Keratinocyte (primary cell): ENCODE data around the gene BMP7. TPM values are rescaled to one million over a fixed set of nuclear protein-coding genes. Genes with fewer than 3 reads are reported as not detected.

ENCODE experiments used
- DNase-seq: peaks from one replicate; pipeline ENCODE4 v3.0.0-alpha.2; 2011; ENCODE audit warnings: low read depth, missing footprints, low spot score
- FAIRE-seq: peaks from 2 replicates; lab custom pipeline; 2011; peaks lifted over from hg19 to GRCh38; lab: Jason Lieb, UNC
- H2AFZ ChIP-seq: 2 replicates; pipeline ENCODE4 v1.6.0; 2012; ENCODE audit warnings: low read length, control low read depth, inconsistent platforms; ENCODE audit not compliant: control insufficient read depth
- H3K27ac ChIP-seq: 2 replicates; pipeline ENCODE4 v1.5.1; 2011; ENCODE audit warnings: low read length; ENCODE audit not compliant: control insufficient read depth, insufficient read depth
- H3K27me3 ChIP-seq: 3 replicates; pipeline ENCODE4 v1.6.0; 2011; ENCODE audit warnings: low read length; ENCODE audit not compliant: control insufficient read depth, insufficient read depth; ENCODE audit errors: extremely low read depth
- H3K36me3 ChIP-seq, 2 experiments: 2 replicates in 1 of 2; 3 replicates in 1 of 2; pipeline ENCODE4 v1.5.1; 2011; ENCODE audit warnings: low read length in 2 of 2, mild to moderate bottlenecking in 1 of 2; ENCODE audit not compliant: control insufficient read depth in 2 of 2, insufficient read depth in 2 of 2; ENCODE audit errors: extremely low read depth in 1 of 2
- H3K4me1 ChIP-seq: 3 replicates; pipeline ENCODE4 v1.5.1; 2011; ENCODE audit warnings: low read length; ENCODE audit not compliant: control insufficient read depth, insufficient read depth; ENCODE audit errors: extremely low read depth
- H3K4me2 ChIP-seq: 3 replicates; pipeline ENCODE4 v1.6.0; 2011; ENCODE audit warnings: low read depth, low read length; ENCODE audit not compliant: control insufficient read depth, insufficient read depth; ENCODE audit errors: extremely low read depth
- H3K4me3 ChIP-seq, 3 experiments: fragments of 200-600 bp in 1 of 3; sonication (generic) in 1 of 3; 2 replicates in 2 of 3; 3 replicates in 1 of 3; pipeline ENCODE4 v1.5.1; 2011 to 2016; ENCODE audit warnings: low read length in 3 of 3, mild to moderate bottlenecking in 3 of 3, control low read depth in 2 of 3, inconsistent platforms in 1 of 3, low read depth in 1 of 3, mixed read lengths in 1 of 3, mixed run types in 1 of 3, moderate library complexity in 1 of 3; ENCODE audit not compliant: control insufficient read depth in 2 of 3, insufficient read depth in 2 of 3; ENCODE audit errors: extremely low read depth in 1 of 3
- H3K79me2 ChIP-seq: 2 replicates; pipeline ENCODE4 v1.6.0; 2012; ENCODE audit warnings: low read length; ENCODE audit not compliant: control insufficient read depth, insufficient read depth
- H3K9ac ChIP-seq: 3 replicates; pipeline ENCODE4 v1.6.0; 2011; ENCODE audit warnings: low read length; ENCODE audit not compliant: control insufficient read depth, insufficient read depth; ENCODE audit errors: extremely low read depth
- H3K9me1 ChIP-seq: 3 replicates; pipeline ENCODE4 v1.6.0; 2011; ENCODE audit warnings: low read length; ENCODE audit not compliant: control insufficient read depth, insufficient read depth; ENCODE audit errors: extremely low read depth
- H3K9me3 ChIP-seq: 2 replicates; pipeline ENCODE4 v1.5.1; 2012; ENCODE audit warnings: low read depth, low read length; ENCODE audit not compliant: control insufficient read depth
- H4K20me1 ChIP-seq: 3 replicates; pipeline ENCODE4 v1.6.0; 2011; ENCODE audit warnings: low read length; ENCODE audit not compliant: control insufficient read depth, insufficient read depth; ENCODE audit errors: extremely low read depth
- CTCF ChIP-seq, 3 experiments: IDR thresholded peaks in 1 of 3; conservative IDR thresholded peaks in 1 of 3; optimal IDR thresholded peaks in 1 of 3; 2 replicates in 2 of 3; 3 replicates in 1 of 3; pipeline versions ENCODE3 to v1.5.1; 2011; ENCODE audit warnings: low read length in 3 of 3, mild to moderate bottlenecking in 3 of 3, moderate library complexity in 2 of 3, control low read depth in 1 of 3, inconsistent platforms in 1 of 3; ENCODE audit not compliant: insufficient read depth in 2 of 3; ENCODE audit errors: extremely low read depth in 1 of 3
- EZH2 ChIP-seq: IDR thresholded peaks from one replicate; pipeline ENCODE4 v1.6.1; 2012; ENCODE audit warnings: inconsistent platforms, mild to moderate bottlenecking, low read length, moderate library complexity
- dilution Hi-C: fragments of 300-500 bp; cut with MboI; formaldehyde crosslinking; loops from one replicate; pipeline ENCODE4 v1.7.0; 2020; ENCODE audit warnings: low sequenced_read_pairs; ENCODE audit not compliant: extremely low pct_ligation_motif_present
- polyA plus RNA-seq, 5 experiments: library from polyadenylated mRNA; depleted of rRNA in 3 of 5; stranded (reverse) in 3 of 5; stranded (forward) in 1 of 5; unstranded in 1 of 5; fragments of >200 nt; gene quantifications; 1 replicate in 1 of 5; 2 replicates in 3 of 5; 3 replicates in 1 of 5; pipeline versions ENCODE4 v1.2.1 to v1.2.3, GENCODE V29; 2011 to 2012; ENCODE audit warnings: missing spikeins in 2 of 5, low read depth in 1 of 5, low replicate concordance in 1 of 5

Gene BMP7
- polyA plus RNA-seq, 1 donor (not counting 4 experiments of a cell fraction or from before 2014, with no cell fraction given), result 0.29 TPM

DNA sequence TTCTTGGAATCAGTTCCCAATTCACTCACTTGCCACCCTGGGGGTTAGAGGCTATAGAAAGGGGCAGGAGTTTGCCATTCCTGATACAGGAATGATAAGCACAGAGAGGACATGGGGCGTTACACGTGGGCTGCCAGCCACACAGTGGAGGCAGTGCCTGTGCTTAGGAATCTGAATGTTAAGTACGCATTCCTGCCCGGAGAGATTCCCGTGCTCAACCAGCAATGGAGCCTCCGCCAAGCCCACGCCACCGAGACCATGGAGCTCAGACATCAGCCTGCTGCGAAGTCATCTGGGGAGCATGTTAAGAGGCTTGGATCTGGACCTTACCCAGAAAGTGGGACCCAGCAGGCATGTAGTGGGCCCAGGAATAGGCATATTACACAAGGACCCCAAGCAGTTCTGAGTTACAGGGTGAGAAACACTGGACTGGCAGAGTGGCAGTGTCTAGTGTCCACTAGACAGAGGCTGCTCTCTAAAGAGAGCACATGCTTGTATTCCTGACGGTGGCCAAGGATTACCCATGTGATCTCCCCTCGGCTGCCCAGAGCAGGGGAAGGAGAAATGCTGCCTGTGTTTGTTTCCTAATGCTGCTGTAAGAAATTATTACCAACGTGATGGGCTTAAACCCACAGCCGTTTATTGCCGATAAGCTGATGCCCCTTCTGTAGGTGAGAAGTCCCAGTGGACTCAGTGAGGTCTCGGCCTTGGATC, 138.2 kb downstream of the BMP7 start:
- FAIRE-seq (no peak), DNase-seq (no peak)
- Histone ChIP-seq H3K4me3 (no peak overlapping the region), H3K36me3 (no peaks in the 10 kb centered on the region), H3K9ac (no peak overlapping the region), H4K20me1 (no peaks in the 10 kb centered on the region), H3K27me3 (peaks cover 20% of the 10 kb centered on the region), H3K9me3 (no peaks in the 10 kb centered on the region), H3K9me1 (no peaks in the 10 kb centered on the region), H3K4me1 (peaks cover 8% of the 10 kb centered on the region), H3K27ac (no peak overlapping the region), H3K79me2 (no peaks in the 10 kb centered on the region), H2AFZ (no peak overlapping the region), H3K4me2 (no peak overlapping the region)
- dilution Hi-C loops, result no loop called here
- no peak for TF ChIP-seq EZH2
- TF ChIP-seq CTCF (optimal IDR thresholded peaks at IDR 0.05 in 1 of 3, IDR thresholded peaks at IDR 0.05 in 1 of 3, conservative IDR thresholded peaks at IDR 0.05 in 1 of 3; ENCODE audit: extremely low read depth in 1 of 3, insufficient read depth in 2 of 3, low read length in 3 of 3), result no peak

GRCh38 chr20:57126481-57127092, 139.9 kb downstream of the BMP7 start:
- peak overlapping the region; percentile 16 for H3K4me2 ChIP-seq
- FAIRE-seq, result no peak
- H3K9me3 ChIP-seq, result no peaks in the 10 kb centered on the region
- H3K27ac ChIP-seq, result no peak overlapping the region
- H3K9ac ChIP-seq, result no peak overlapping the region
- H3K27me3 ChIP-seq, result peaks cover 12% of the 10 kb centered on the region
- no peak for DNase-seq
- H2AFZ ChIP-seq, result no peak overlapping the region
- no peaks in the 10 kb centered on the region for H3K36me3 ChIP-seq
- H3K9me1 ChIP-seq, result no peaks in the 10 kb centered on the region
- no peaks in the 10 kb centered on the region for H3K79me2 ChIP-seq
- peaks cover 8% of the 10 kb centered on the region for H3K4me1 ChIP-seq
- dilution Hi-C loops, result no loop called here
- H4K20me1 ChIP-seq, result no peaks in the 10 kb centered on the region
- no peak overlapping the region for H3K4me3 ChIP-seq
- TF ChIP-seq EZH2 (no peak), CTCF (optimal IDR thresholded peaks at IDR 0.05 in 1 of 3, IDR thresholded peaks at IDR 0.05 in 1 of 3, conservative IDR thresholded peaks at IDR 0.05 in 1 of 3; ENCODE audit: extremely low read depth in 1 of 3, insufficient read depth in 2 of 3, low read length in 3 of 3) (no peak)
